Measurements from ENCODE around the gene SUGCT. TPM values are rescaled to one million over a fixed set of nuclear protein-coding genes. Genes with fewer than 3 reads are reported as not detected.

SUGCT gene
- polyA plus RNA-seq, 1 of the 3 experiments (the other 2 are of a cell fraction) = 53.7 TPM

GRCh38 chr7:40584667-40585433, 450.0 kb downstream of the SUGCT start:
- POLR2A ChIA-PET = no interaction called here
- DNase-seq = no peak
- Histone ChIP-seq H3K9me3 (peaks cover 5% of the 10 kb centered on the region), H3K79me2 (ENCODE audit: insufficient read depth) (peaks cover 53% of the 10 kb centered on the region), H2AFZ (ENCODE audit: low read depth) (no peak overlapping the region), H3K4me1 (ENCODE audit: control insufficient read depth in 1 of 2, insufficient read depth in 2 of 2, low read depth in 1 of 2, low read length in 1 of 2) (peaks cover 0 to 19% of the 10 kb centered on the region in 2 experiments; a peak in 3 of 4 replicates), H3K36me3 (replicated peaks in 1 of 2; ENCODE audit: control insufficient read depth in 1 of 2, insufficient read depth in 2 of 2, low read length in 1 of 2) (peaks cover 6 to 45% of the 10 kb centered on the region in 2 experiments), H3K9ac (0 out of 2 replicates have a peak overlapping the region, but pooled peaks have one; percentile 0), H3K4me2 (no peak overlapping the region), H3K9me2 (no peaks in the 10 kb centered on the region), H3K27me3 (ENCODE audit: insufficient read depth) (no peaks in the 10 kb centered on the region), H4K20me1 (ENCODE audit: insufficient read depth) (no peaks in the 10 kb centered on the region), H3K27ac (ENCODE audit: low read depth in 2 of 2, low read length in 1 of 2) (peak overlapping the region; percentile 68 to 89), H3F3A (replicated peaks; ENCODE audit: insufficient read depth) (peaks cover 49% of the 10 kb centered on the region), H3K4me3 (ENCODE audit: low read depth in 2 of 2, low read length in 1 of 2) (no peak overlapping the region)
- WGBS (ENCODE audit: low lambda C conversion rate) = 60% methylated on average over 4 of the region's 4 CpGs
- CTCF ChIA-PET = interaction anchor here (0.9 to 1.7 kb wide), 5 partner anchors 9 to 112 kb away, joined by 3 to 8 read pairs (median 4); no protein-coding TSS in a partner anchor
- TF ChIP-seq NRF1 (IDR thresholded peaks at IDR 0.05; ENCODE audit: low read depth, low read length) (no peak), GABPA (IDR thresholded peaks at IDR 0.05; ENCODE audit: low read depth) (no peak), RXRA (IDR thresholded peaks at IDR 0.05; ENCODE audit: borderline replicate concordance, low read depth) (peak; percentile 50; the same call in 1 of the 2 replicates), JUND (IDR thresholded peaks at IDR 0.05) (peak; percentile 78), USF1 (IDR thresholded peaks at IDR 0.05; ENCODE audit: borderline replicate concordance, low read depth) (no peak), YY1 (IDR thresholded peaks at IDR 0.05; ENCODE audit: low read depth) (no peak), CHD2 (IDR thresholded peaks at IDR 0.05; ENCODE audit: low read length, partially characterized antibody) (no peak), TEAD4 (IDR thresholded peaks at IDR 0.05; ENCODE audit: borderline replicate concordance, insufficient read depth) (no peak), FOXJ3 (CRISPR knock-in tag; IDR thresholded peaks at IDR 0.05) (no peak), NFIC (IDR thresholded peaks at IDR 0.05; ENCODE audit: borderline replicate concordance) (peak; percentile 10; the same call in 1 of the 2 replicates), MXI1 (IDR thresholded peaks at IDR 0.05; ENCODE audit: low read depth, low read length) (no peak), GATA2 (CRISPR knock-in tag; IDR thresholded peaks at IDR 0.05) (no peak), ELF1 (IDR thresholded peaks at IDR 0.05) (no peak), SMC3 (IDR thresholded peaks at IDR 0.05; ENCODE audit: low read depth, low read length) (no peak), CTCF (IDR thresholded peaks at IDR 0.05) (no peak), FOXM1 (IDR thresholded peaks at IDR 0.05; ENCODE audit: low read depth) (no peak), TCF12 (IDR thresholded peaks at IDR 0.05) (peak; percentile 66), IRF3 (IDR thresholded peaks at IDR 0.05; ENCODE audit: low read depth, low read length) (no peak), FOSL2 (IDR thresholded peaks at IDR 0.05; ENCODE audit: borderline replicate concordance, low read depth) (peak; percentile 68; the same call in 1 of the 2 replicates), RCOR1 (IDR thresholded peaks at IDR 0.05; ENCODE audit: low read length) (no peak), RAD21 (IDR thresholded peaks at IDR 0.05; ENCODE audit: low read length) (0 out of 2 replicates have a peak, but pooled peaks have one; percentile 1), RFX5 (IDR thresholded peaks at IDR 0.05; ENCODE audit: low read length) (no peak), MAX (IDR thresholded peaks at IDR 0.05; ENCODE audit: low read depth) (peak; percentile 48; the same call in 1 of the 2 replicates), POLR2AphosphoS5 (IDR thresholded peaks at IDR 0.05; ENCODE audit: low read depth, low read length) (no peak), ZBTB33 (IDR thresholded peaks at IDR 0.05; ENCODE audit: borderline replicate concordance, low read depth) (no peak)

Measured in SK-N-SH (cell line).